GM10248 (cell line): Measurements from ENCODE around the gene CA10.

Source experiments
- CTCF ChIA-PET: fragments of 300-600 bp; sonication (Branson Sonifier 250); formaldehyde crosslinking; extraction: SDS; loops from one replicate; lab custom pipeline; 2021; ENCODE audit warnings: antibody characterized with exemption; lab: Yijun Ruan, JAX
- POLR2A ChIA-PET: fragments of 350-650 bp; sonication (Branson Sonifier 250); formaldehyde crosslinking; extraction: SDS; loops from one replicate; lab custom pipeline; 2020; ENCODE audit warnings: antibody characterized with exemption; lab: Yijun Ruan, JAX
- DNase-seq: peaks from one replicate; pipeline ENCODE4 v3.0.0; 2012; ENCODE audit errors: extremely low spot score
- CTCF ChIP-seq: IDR thresholded peaks from 2 replicates; pipeline ENCODE4 v1.5.1; 2012; ENCODE audit warnings: mild to moderate bottlenecking, low read depth; ENCODE audit errors: extremely low read depth, missing control alignments, control extremely low read depth

Gene CA10

GRCh38 chr17:51748749-51749604 lies 409.5 kb downstream of the CA10 start:
- CTCF ChIA-PET = no interaction called here
- POLR2A ChIA-PET = no interaction called here
- DNase-seq = no peak
- TF ChIP-seq CTCF = no peak

GRCh38 chr17:51746421-51746820 lies 412.1 kb downstream of the CA10 start:
- DNase-seq = no peak
- CTCF ChIA-PET = interaction anchor here (1.0 to 1.8 kb wide), 4 partner anchors 9 to 18 kb away, joined by 3 to 7 read pairs (median 4); no protein-coding TSS in a partner anchor
- no peak for TF ChIP-seq CTCF
- POLR2A ChIA-PET = no interaction called here

DNA sequence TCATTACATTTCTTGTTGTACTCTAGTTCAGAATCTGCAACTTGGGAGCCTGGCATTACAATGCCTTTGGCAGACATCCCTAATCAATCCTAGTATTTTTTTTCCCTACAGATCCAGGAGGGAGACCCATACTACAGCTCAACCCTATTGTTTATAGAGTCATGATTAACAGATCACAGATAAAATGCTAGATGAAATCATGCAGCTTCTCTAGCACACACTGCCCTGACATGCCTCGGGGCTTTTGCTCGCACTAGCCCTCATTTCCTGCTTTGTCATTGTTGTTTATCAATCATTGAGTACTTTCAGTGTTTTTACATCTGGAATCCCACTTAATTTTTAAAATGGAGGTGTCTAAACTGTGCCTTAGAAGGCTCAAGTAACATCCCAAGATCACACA lies 412.5 kb downstream of the CA10 start:
- POLR2A ChIA-PET = no interaction called here

GRCh38 chr17:51743477-51743876 lies 415.0 kb downstream of the CA10 start:
- CTCF ChIA-PET = interaction anchor here (1.8 kb wide), 1 partner anchor 11 kb away, joined by 5 read pairs; no protein-coding TSS in a partner anchor
- no peak for DNase-seq
- TF ChIP-seq CTCF = no peak
- POLR2A ChIA-PET = no interaction called here

More for the DNA sequence above, 412.5 kb downstream of the CA10 start:
- CTCF ChIA-PET = interaction anchor here (1.0 to 1.8 kb wide), 4 partner anchors 9 to 18 kb away, joined by 3 to 7 read pairs (median 4); no protein-coding TSS in a partner anchor
- no peak for TF ChIP-seq CTCF
- no peak for DNase-seq

DNA sequence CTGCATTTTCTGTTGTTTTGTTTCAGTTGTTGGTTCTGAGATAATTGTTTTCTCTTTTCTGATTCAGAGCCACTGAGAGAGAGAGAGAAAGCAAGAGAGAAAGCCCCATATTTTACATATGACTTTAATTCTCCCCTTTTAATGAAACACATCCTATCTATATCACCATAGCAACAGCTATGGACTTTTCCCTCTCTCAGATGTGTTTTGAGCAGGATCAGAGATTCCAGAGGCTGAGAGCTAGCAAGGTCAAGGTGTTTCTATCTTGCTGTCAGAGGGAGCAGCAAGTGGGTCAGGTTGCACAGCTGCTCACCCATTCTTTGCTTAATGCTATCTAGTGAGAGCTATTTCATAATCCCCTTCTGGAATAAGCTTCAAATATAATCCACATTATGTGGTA lies 415.9 kb downstream of the CA10 start:
- no peak for DNase-seq
- ChIA-PET POLR2A (no interaction called here), CTCF (interaction anchor here (1.2 to 1.8 kb wide), 2 partner anchors 10 to 24 kb away, joined by 3 to 5 read pairs; no protein-coding TSS in a partner anchor)
- TF ChIP-seq CTCF = no peak

- DNase-seq = no peak
- ChIA-PET POLR2A (no interaction called here), CTCF (interaction anchor here (1.2 kb wide), 1 partner anchor 25 kb away, joined by 3 read pairs; no protein-coding TSS in a partner anchor)
- no peak for TF ChIP-seq CTCF
Measured at GRCh38 chr17:51741458-51741857, 417.1 kb downstream of the CA10 start.
